HG03571 (cell line): ENCODE results near the gene EIF3B.
"Not testable (repeated sequence)": the region's sequence is repeated elsewhere in the genome, so short reads cannot be mapped to it uniquely, and the experiment has no call there.

Source experiments
- ATAC-seq: cut with Tn5 transposase; IDR thresholded peaks from one replicate; pipeline ENCODE4 v1.9.1; 2021; ENCODE audit not compliant: unreplicated experiment

EIF3B gene

GRCh38 chr7:2399848-2400587 is 45.4 kb downstream of the EIF3B start:
- ATAC-seq: peak; percentile 26

- ATAC-seq: no peak
These were observed 48.0 kb downstream of the EIF3B start for GRCh38 chr7:2402687-2403013.

GRCh38 chr7:2403014-2403717 is 48.5 kb downstream of the EIF3B start, which contains the start of gene CHST12:
Gene CHST12 (plus strand): TSS chr7:2403611. CDS start chr7:2432640, 29,029 bp downstream.
- peak; percentile 33 for ATAC-seq

GRCh38 chr7:2403718-2404648 is 49.4 kb downstream of the EIF3B start:
- ATAC-seq: peak; percentile 3

GRCh38 chr7:2404714-2405119 is 50.1 kb downstream of the EIF3B start:
- no peak for ATAC-seq

- ATAC-seq: no peak
These were observed 50.6 kb downstream of the EIF3B start for GRCh38 chr7:2405201-2405600.

- peak; percentile 38 for ATAC-seq
These were observed 51.1 kb downstream of the EIF3B start for GRCh38 chr7:2405601-2406345.

GRCh38 chr7:2409745-2410414 is 55.3 kb downstream of the EIF3B start:
- no peak for ATAC-seq

GRCh38 chr7:2411049-2411448 is 56.4 kb downstream of the EIF3B start:
- ATAC-seq: no peak

GRCh38 chr7:2411815-2412586 is 57.4 kb downstream of the EIF3B start:
- no peak for ATAC-seq

- ATAC-seq: no peak
These were observed 58.1 kb downstream of the EIF3B start for GRCh38 chr7:2412587-2413201.

GRCh38 chr7:2416063-2416462 is 61.4 kb downstream of the EIF3B start:
- ATAC-seq: no peak

GRCh38 chr7:2416650-2417049 is 62.0 kb downstream of the EIF3B start:
- ATAC-seq: no peak

GRCh38 chr7:2417178-2417577 is 62.6 kb downstream of the EIF3B start:
- ATAC-seq: not testable (repeated sequence)

GRCh38 chr7:2417981-2418481 is 63.4 kb downstream of the EIF3B start:
- ATAC-seq: no peak

- no peak for ATAC-seq
These were observed 65.7 kb downstream of the EIF3B start for GRCh38 chr7:2420216-2420933.

- no peak for ATAC-seq
These were observed 67.3 kb downstream of the EIF3B start for GRCh38 chr7:2421943-2422310.

- no peak for ATAC-seq
These were observed 71.1 kb downstream of the EIF3B start for GRCh38 chr7:2425749-2426148.
